ENCODE data around the gene XPNPEP2.

Gene XPNPEP2

DNA sequence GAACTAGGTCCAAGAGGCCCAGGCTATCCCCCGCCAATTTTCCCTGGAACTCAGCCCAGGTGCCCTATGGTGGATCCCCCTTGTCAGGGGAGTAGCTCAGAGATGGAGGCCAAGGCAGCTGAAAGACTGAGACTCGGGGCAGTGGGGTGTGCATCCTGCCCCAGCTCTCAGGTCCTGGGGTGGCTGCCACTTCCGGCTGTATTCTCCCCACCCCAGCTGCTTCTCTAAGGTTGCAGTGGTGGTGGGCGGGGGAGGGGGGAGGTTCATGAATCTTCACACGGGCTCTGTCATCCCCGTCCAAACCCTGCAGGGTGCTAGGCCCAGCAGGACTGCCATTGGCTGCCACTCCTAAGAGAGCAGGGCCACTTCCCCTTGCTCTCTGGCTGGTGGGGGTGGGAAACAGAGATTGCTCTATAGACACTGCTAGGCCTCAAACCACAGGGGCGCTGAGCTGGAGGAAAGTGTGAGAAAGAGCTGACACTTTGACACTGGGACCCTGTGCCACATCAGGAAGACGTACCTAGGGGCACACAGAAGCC, 42.4 kb downstream of the XPNPEP2 start:
- no peak for DNase-seq

DNA sequence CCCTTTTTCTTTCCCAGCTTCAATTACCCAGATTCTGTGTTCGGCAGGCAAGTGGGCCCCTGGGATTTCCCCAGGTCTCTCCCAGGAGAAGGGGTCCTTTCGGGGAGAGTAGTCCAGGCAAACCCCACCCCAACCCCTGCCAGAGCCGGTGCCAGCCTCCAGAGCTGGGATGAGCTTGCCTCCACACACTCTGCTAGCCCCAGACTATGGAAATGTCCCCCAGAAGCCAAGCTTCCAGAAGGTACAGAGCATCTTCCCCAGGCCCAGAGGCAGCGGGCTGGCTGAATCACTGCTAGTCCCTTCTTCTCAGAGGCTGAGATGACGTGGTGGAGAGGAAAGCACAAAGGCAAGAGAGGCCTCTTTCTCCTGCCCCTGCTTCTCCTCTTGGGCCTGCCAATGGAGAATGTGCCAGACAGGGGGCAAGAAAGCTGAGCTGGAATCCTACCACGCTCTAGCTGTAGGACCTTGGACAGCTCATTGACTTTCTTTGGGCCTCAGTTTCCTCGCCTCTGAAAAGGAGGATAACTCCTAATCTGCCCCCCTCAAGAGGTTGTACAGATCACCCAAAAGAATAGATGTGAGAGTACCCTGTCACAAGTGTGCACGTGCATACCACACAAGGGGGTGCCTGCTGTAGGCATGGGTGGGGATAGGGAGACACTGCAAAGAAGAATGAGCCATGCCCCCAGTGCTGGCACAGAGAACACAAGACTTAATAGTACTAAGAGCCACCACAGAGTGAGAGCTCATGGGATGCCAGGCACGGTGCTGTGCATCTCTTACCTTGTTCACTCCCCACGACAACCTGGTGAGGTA, 43.1 kb downstream of the XPNPEP2 start:
- no peak for DNase-seq

DNA sequence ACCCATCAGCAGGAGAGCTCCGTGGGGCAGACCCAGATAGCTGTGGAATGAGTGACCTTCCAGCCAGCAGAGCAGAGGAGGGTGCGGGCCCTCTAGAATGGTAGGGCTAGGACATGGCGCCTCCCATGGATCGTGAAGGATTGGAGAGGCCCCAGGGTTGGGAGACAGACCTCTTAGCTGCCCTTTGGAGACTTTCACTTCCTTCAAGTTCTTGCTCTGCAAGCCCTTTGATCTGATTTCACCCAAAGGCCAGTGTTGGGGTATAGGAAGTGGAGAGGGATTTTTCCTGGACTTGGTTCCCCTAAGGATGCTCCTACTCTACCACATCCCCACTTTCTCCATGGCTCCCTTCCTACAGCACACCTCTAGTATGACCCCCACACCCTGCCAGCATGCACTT, 43.9 kb downstream of the XPNPEP2 start:
- no peak for DNase-seq

DNA sequence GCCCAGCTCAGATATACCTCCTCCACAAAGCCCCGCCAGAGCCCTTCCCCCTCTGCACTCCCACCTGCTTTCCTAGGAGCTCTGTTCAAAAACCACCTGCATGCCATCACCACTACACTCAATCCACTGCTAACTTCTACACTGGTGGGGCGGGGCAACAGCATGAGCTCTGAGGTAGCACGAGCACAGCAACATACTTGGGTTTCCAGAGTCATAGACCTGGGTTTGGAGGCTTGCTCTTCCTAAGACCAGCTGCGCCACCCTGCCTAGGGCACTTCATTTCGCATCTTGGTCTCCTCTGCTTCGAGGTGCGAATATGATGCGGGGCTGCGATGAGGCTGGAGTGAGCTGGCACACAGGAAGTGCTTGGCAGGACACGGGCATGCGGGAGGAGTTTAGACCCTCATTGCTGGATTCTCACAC, 44.5 kb downstream of the XPNPEP2 start:
- DNase-seq: no peak

DNA sequence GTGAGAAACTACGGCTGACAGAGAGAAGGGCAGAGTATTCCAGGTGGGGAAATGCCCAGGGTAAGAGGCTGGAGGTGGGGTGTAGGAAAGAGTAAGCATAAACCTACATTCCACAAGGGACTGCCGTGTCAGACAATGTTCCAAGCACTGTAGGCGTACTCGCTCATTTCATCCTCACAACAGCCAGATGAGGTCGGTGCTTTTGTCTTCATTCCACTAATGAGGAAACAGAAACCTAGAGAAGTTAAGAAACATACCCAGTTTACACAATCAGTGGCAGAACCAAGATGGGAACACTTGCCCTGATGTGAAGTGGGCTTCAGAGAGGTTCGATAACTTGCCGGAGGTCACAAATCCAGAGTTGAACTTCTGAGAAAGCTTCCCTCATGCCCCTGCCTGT, 45.6 kb downstream of the XPNPEP2 start:
- no peak for DNase-seq

DNA sequence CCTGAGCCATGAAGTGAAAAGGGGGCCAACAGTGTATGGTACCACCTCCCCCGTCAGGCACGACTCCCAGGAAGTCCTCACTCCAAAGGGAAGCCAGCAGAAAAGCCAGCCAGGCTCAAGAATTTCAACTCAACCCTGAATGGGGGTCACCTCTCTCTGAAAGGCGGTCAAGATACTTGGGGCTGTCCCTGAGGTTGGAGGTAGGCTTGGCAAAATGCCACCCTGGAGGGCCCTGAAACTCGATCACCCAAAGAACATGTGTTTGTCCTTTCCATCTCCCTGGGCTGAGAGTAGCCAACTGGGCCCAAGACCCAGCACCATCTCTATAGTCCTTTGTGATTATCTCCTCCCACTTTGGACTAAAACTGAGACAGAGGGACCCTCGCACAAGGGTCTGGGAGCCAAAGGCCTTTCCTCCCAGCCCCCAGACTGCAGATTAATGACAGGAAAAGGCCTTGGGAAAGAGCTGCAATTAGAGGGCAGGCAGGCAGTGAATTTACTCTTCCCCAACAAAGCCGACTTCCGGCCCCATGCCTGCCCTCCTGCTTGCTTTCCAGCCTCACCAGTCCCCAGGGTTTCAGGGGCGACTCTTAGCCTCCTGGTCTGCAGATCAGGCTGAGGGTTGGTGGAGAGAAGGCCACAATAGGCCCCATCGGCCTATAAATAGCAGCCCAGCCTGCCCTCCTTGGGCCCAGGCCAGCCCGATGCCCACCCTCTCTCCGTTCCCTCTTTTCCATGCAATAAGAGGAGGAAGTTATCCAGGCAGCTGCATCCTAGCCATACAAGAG, 46.6 kb downstream of the XPNPEP2 start:
- no peak for DNase-seq

DNA sequence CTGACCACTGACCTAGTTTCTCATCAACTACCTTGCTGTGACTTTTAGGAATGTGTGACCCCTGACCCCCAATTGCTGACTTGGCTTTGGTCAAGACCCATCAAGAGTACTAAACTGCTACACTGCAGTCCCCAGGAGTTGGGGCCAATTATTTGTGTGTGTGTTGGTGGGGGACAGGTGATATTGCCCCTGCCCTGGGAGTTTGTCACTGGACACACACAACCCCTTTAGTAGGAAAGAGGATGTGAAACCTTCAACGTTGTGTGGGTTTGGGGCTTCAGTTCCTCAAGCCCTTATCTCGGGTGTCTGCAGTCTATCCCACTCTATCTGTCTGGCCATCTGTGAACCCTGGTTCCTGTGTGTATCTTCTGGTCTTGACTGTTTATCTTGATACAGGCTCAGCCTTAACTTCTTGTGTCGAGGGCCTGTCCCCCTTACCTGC, 47.5 kb downstream of the XPNPEP2 start:
- no peak for DNase-seq

DNA sequence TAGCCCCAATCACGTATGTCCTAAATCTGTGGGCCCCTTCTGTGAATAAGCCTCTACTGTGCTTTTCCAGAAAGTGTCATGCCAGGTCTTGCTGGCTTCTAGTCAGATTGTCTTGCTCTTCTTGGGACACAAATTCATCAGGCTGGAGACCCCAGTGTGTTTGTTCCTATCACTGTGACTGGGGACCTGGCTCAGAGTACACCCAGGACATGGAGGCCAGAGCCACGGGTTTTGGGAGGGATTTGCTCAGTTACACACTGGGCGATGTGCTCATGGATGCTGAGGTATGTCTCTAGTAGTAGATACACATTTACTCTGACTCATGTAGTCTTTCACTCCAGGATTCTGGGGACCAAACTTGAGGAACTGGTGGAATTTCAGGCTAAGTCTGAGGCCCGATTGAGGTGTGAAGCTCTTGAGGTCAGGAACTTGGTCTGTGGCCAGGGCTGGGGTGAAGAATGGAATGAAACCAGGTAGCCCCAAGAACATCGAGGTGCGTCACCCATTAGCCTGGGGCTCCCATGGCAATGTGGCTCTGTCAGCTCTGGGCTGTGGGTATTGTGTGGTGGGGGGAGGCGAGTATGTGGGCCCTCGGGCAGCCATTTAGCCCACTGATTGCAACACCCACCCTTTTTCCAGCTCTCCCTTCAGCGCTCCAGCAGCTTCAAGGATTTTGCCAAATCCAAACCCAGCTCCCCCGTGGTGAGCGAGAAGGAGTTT, 48.7 kb downstream of the XPNPEP2 start:
- DNase-seq: no peak

DNA sequence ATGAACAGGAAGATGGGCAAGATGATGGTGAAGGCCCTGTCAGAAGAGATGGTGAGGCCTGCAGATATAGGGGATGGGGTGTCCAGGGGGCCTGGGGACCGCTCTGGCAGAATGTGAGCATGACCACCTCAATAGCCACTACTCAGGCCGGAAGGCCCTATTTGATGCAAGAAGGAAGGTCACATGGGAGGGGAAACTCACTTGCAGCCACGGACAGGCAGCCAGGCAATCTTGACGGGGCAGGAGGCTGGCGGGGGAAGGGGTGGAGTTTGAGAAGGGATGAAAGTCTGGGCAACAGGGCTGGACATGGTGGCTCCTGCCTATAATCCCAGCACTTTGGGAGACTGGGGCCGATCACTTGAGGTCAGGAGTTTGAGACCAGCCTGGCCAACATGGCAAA, 49.7 kb downstream of the XPNPEP2 start:
- no peak for DNase-seq

DNA sequence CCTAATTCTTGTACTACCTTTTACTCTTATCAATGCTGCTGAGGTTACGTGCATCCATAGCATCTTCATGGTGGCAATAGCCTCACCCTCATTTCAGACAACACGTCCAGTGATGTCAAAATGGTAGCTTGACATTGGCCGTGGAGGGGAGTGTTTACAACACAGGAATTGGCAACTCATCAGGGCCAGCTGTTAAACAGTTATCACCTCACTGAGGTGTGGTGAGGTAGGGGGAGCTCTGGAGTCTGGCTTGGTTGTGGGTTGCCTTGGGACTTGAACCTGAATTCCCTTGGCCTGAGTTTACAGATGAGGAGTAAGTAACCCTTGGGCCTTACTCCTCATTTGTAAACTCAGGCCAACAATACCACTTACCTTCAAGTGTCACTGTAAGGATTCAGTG, 51.4 kb downstream of the XPNPEP2 start:
- no peak for DNase-seq

DNA sequence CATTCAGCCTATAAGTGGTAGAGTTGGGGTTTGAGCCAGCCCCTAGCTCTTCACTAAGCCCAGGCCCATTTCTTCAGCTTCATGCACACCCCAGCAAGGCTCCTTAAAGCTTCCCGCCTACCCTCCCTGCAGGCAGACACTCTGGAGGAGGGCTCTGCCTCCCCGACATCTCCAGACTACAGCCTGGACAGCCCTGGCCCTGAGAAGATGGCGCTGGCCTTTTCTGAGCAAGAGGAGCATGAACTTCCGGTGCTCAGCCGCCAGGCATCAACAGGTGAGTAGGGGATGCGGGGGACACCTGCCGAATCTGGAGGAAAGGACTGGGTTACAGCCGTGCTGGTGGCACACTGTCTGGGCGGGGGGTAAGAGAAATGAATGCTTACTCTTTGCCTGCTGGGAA, 52.0 kb downstream of the XPNPEP2 start:
- DNase-seq: no peak

DNA sequence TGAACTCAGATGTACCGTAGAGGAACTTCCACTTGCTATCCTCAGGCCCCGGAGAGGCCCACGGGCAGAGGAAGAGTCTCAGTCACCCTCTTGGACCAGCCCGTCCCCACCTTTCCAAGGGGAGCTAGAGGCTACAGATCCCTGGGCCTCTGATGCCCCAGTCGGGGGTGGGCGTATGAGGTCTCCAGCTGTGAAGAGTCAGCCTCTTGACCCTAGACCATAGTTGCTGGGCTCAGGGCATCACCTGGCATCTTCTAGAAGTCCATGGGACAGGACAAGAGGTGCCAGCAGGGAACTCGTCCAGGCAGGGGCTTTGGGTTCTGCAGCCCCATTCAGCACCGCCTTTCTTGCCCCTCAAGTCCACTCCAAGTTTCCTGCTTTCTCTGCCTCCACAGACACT, 52.6 kb downstream of the XPNPEP2 start:
- DNase-seq: no peak

DNA sequence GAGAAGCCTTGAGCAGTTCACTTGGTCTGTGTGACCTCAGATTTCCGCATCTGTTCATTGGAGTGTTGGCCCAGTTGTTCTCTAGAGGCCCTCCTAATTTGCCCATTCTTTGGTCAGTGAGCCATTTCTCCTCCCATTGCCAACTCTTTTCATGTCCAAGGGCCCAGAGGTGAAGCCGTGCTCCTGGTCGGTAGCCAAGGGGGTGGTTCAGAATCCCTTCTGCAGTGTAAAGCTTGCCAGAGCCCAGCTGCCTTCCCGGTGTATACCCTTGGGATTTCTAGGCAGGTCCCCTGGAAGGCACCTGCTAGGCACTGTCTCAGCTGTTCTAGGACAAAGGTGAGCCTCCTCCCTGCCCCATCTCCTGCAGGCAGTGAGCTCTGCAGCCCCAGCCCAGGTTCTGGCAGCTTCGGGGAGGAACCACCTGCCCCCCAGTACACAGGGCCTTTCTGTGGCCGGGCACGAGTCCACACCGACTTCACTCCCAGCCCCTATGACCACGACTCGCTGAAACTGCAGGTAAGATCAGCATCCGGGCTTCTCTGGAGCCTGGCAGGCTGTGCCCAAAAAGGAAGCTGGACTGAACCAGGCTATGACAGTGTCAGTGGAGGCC, 53.3 kb downstream of the XPNPEP2 start:
- no peak for DNase-seq

DNA sequence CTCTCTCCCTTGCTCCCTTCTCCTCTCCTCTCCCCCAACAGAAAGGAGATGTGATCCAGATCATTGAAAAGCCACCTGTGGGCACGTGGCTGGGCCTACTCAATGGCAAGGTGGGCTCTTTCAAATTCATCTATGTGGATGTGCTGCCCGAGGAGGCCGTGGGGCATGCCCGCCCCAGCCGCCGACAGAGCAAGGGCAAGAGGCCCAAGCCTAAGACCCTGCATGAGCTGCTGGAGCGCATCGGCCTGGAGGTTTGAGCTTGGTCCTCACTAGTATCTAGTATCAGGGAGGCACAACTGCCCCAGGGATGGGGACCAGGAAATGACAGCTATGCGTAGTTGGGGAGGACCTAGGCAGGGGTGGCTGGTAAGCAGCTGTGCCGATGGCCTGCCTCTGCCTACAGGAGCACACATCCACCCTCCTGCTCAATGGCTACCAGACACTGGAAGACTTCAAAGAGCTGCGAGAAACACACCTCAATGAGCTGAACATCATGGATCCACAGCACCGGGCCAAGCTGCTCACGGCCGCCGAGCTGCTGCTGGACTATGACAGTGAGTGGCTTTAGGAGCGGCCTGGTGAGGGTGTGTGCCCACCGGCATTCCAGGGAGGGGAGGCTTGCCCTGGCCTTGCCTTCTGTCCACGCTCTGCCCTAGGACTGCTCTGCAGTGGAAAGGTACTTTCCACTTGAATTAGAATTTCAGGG, 54.0 kb downstream of the XPNPEP2 start:
- no peak for DNase-seq

DNA sequence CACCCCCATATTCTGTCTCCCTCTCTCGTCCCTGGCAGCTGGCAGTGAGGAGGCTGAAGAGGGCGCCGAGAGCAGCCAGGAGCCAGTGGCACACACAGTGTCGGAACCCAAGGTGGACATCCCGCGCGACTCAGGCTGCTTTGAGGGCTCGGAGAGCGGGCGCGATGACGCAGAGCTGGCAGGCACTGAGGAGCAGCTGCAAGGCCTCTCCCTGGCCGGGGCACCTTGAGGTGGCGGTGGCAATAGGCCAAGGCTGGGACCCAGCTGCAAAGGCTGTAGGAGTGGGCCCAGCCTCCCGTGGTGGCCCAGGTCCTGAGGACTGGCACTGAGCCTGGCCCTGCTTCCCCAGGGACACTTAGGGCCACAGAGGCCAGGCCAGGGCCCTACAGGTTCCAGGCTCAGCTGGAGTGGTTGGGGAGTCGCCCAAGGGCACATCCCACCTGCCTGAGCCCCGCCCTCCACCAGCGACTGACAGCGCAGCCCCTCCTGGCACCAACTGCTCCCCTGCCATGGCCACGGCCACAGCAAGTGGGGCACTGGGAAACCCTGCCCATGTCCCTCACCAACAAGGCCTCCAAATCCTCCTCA, 54.9 kb downstream of the XPNPEP2 start:
- DNase-seq: no peak

DNA sequence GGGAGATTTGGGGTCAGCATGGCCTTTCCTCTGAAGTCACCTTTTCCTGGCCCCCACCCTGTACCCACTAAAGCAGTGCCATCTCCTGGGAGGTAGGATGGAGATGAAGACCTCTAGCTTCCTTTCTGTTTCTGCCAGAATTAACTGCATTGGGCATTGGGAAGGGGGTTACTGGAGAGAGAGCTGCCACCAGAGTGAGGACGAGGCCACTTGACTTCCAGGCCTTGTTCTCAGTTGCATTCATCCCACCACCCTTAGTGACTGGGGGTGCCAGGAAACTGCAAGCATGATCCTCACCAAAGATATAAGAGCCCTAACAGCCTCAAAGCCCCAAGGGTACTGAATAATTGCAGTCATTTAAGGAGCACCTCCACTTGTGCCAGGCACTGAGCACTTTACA, 56.8 kb downstream of the XPNPEP2 start:
- no peak for DNase-seq

DNA sequence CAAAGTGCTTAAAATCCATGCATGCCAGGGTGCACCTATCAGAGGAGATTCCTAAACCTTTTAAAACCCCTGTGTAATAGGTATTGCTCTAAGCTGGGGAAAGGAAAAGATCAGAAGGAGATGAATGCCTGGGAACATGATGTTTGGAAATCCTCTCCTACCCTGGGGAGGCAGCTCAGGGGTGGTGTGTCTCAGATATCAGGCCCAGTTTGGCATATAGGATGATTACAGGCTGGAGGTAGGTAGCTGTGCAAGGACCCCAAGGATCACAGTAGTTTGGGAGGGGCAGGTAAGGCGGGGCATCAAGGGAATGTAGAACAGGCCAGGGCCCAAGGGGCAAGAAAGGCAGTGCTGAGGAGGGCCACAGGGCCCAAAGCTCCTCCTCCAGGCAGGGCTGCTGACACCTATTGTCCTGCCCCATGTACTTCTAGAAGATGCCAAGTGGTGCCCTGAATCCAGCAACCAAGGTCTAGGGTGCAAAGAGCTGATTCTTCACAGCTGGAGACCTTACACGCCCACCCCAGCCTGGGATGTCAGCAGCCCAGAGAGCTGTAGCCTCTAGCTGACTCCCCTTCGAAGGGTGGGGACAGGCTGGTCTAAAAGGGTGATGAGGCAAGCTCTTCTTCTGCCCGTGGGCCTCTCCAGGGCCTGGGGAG, 58.6 kb downstream of the XPNPEP2 start:
- DNase-seq: no peak

DNA sequence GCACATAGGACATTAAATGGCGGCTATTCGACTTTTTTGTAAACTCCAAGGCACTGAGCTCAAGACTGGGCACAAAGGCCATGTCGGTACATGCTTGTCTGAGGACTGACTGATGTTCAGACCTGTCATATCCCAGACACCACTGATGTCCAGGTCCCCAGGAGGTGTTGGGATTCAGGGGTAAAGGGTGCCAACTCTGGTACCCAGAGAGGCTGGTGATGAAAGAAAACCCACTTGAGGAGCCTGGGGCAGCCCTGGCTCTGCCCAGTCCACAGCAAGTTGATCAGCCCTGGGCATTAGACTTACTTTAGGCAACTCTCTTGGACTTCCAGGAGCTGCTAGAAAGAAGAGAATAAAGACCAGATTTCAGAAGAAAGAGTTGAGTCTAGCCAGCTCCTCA, 59.7 kb downstream of the XPNPEP2 start:
- no peak for DNase-seq

DNA sequence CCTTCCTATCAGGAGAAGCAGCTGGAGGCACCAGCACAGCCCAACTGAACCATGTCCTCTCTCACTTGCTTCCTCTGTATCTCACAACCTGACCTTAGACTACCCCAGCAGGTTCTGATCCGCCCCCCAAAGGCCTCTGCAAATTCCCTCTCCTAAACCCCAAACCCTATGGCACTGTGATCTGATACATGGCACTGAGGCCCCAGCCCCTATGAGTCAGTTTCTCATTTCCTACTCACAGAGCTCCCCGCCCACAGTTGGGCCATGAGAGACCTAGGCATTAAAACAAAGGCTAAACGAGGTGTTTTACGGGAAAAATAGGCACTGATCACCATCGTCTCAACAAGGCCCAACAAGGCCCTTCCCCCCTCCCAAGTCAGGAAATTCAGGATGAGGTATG, 60.1 kb downstream of the XPNPEP2 start:
- DNase-seq: no peak

DNA sequence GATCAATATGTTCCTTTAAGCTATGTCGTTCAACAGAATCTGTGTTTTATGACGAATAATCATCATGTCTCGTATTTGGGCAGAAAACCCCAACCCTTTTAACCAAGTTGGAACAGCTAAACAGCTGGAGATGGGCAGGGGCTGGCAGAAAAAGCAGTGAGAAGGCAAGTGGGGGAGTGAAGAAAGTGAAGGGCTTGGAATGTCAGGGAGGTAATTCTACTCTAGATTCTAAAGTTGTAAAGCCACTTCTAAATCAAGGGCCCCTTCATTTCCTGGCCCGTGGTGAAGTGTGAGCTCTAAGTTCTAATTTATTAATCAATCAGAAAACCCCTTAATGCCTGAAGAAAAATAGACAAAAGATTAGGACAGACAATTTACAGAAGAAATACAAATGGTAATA, 61.4 kb downstream of the XPNPEP2 start:
- no peak for DNase-seq

DNA sequence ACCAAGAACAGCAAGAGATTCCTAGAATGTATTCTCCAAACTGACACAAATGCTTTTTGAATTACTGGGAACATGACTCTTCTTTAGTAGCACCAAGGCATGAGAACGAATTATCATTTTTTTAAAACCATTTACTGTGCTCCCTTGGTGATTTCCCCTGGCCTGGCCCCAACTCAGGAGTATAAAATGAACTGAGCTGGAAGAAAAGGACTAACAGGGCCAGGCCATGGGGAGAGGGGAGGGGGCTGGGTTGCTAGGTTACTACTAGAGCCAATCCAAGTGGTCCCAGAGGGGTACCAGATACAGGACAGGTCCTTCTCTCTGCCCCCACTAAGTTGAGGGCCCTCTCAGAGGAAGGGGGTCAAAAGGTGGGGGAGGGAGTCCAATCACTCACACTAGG, 64.1 kb downstream of the XPNPEP2 start:
- no peak for DNase-seq

Data from NCI-H2227 treated with DMSO at 0.1 percent for 48 hours (cell line).